MM.1S (cell line): ENCODE results near the gene SPESP1.

ENCODE experiments used
- DNase-seq: peaks from one replicate; pipeline ENCODE4 v3.0.0-alpha.2; 2015
- H2AFZ ChIP-seq: fragments of 300-600 bp; sonication (generic); 2 replicates; pipeline ENCODE4 v1.6.0; 2016; ENCODE audit warnings: antibody characterized with exemption, low read length
- H3F3A ChIP-seq: fragments of 300-600 bp; sonication (generic); 2 replicates; pipeline ENCODE4 v1.6.1; 2016; ENCODE audit warnings: mild to moderate bottlenecking, antibody characterized with exemption, low read length, moderate library complexity, mixed read lengths; ENCODE audit not compliant: insufficient read depth
- H3K27ac ChIP-seq: fragments of 300-600 bp; sonication (generic); 2 replicates; pipeline ENCODE4 v1.5.1; 2016; ENCODE audit warnings: mild to moderate bottlenecking, low read length
- H3K27me3 ChIP-seq: fragments of 300-600 bp; sonication (generic); replicated peaks from 2 replicates; pipeline ENCODE4 v1.6.0; 2016; ENCODE audit warnings: low read length; ENCODE audit not compliant: insufficient read depth
- H3K36me3 ChIP-seq: fragments of 300-600 bp; sonication (generic); replicated peaks from 2 replicates; pipeline ENCODE4 v1.6.1; 2016; ENCODE audit warnings: mild to moderate bottlenecking, low read length, mixed read lengths; ENCODE audit not compliant: insufficient read depth
- H3K4me1 ChIP-seq: fragments of 300-600 bp; sonication (generic); 2 replicates; pipeline ENCODE4 v1.6.1; 2016; ENCODE audit warnings: low read length, mixed read lengths
- H3K4me2 ChIP-seq: fragments of 300-600 bp; sonication (generic); 2 replicates; pipeline ENCODE4 v1.6.0; 2016; ENCODE audit warnings: low read depth, low read length
- H3K4me3 ChIP-seq: fragments of 300-600 bp; sonication (generic); 2 replicates; pipeline ENCODE4 v1.5.1; 2016; ENCODE audit warnings: low read length, mixed read lengths
- H3K79me2 ChIP-seq: fragments of 300-600 bp; sonication (generic); 2 replicates; pipeline ENCODE4 v1.6.1; 2016; ENCODE audit warnings: mixed run types, low read length, mixed read lengths
- H3K9ac ChIP-seq: fragments of 300-600 bp; sonication (generic); 2 replicates; pipeline ENCODE4 v1.6.1; 2016; ENCODE audit warnings: low read length, mixed read lengths
- H3K9me2 ChIP-seq: fragments of 300-600 bp; sonication (generic); replicated peaks from 2 replicates; pipeline ENCODE4 v1.6.1; 2016; ENCODE audit warnings: mild to moderate bottlenecking, low read length, mixed read lengths; ENCODE audit not compliant: insufficient read depth
- H3K9me3 ChIP-seq: fragments of 300-600 bp; sonication (generic); replicated peaks from 2 replicates; pipeline ENCODE4 v1.6.1; 2016; ENCODE audit warnings: mild to moderate bottlenecking, low read length, mixed read lengths; ENCODE audit not compliant: insufficient read depth
- H4K20me1 ChIP-seq: fragments of 300-600 bp; sonication (generic); 2 replicates; pipeline ENCODE4 v1.6.1; 2016; ENCODE audit warnings: mild to moderate bottlenecking, low read length, moderate library complexity, mixed read lengths; ENCODE audit not compliant: insufficient read depth
- EZH2 ChIP-seq: fragments of 300-600 bp; sonication (generic); optimal IDR thresholded peaks from 2 replicates; pipeline ENCODE3; 2017; ENCODE audit warnings: low read depth, mild to moderate bottlenecking, antibody characterized with exemption, low read length, mixed read lengths
- EZH2phosphoT487 ChIP-seq: fragments of 300-600 bp; sonication (generic); IDR thresholded peaks from 2 replicates; pipeline ENCODE4 v1.6.1; 2018; ENCODE audit warnings: antibody characterized with exemption, low read length
- TF ChIP-seq, protein P1 (sequence below): fragments of 300-600 bp; sonication (generic); IDR thresholded peaks from 2 replicates; pipeline ENCODE4 v1.5.1; 2016; ENCODE audit warnings: antibody characterized with exemption, low read length, mixed read lengths

The SPESP1 gene

DNA sequence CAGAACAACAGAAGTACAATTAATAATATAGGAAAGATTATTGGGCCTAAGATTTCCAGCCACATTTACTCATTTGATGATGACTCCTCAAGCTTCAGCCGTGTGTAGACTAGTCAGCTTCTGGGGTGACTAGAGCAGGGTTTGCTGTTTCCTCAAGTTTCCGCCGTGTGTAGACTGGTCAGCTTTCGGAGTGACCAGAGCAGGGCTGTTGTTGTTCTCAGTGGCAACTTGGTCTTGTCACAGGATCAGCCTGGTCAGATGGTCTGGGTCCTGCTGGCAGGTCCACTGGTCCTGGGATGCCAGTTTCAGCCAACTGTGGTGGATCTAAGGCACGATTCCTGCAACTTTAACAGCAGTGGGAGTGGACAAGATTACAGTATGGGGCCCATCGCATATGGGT, 62.4 kb downstream of the SPESP1 start:
- Histone ChIP-seq H3K27me3 (no peaks in the 10 kb centered on the region), H2AFZ (no peak overlapping the region), H4K20me1 (no peaks in the 10 kb centered on the region), H3K4me3 (no peak overlapping the region), H3K4me1 (no peaks in the 10 kb centered on the region), H3K4me2 (no peak overlapping the region), H3F3A (no peaks in the 10 kb centered on the region), H3K36me3 (no peaks in the 10 kb centered on the region), H3K9ac (no peak overlapping the region), H3K9me2 (no peaks in the 10 kb centered on the region), H3K9me3 (no peaks in the 10 kb centered on the region), H3K79me2 (no peaks in the 10 kb centered on the region), H3K27ac (no peak overlapping the region)
- DNase-seq, result no peak
- TF ChIP-seq, protein P1, sequence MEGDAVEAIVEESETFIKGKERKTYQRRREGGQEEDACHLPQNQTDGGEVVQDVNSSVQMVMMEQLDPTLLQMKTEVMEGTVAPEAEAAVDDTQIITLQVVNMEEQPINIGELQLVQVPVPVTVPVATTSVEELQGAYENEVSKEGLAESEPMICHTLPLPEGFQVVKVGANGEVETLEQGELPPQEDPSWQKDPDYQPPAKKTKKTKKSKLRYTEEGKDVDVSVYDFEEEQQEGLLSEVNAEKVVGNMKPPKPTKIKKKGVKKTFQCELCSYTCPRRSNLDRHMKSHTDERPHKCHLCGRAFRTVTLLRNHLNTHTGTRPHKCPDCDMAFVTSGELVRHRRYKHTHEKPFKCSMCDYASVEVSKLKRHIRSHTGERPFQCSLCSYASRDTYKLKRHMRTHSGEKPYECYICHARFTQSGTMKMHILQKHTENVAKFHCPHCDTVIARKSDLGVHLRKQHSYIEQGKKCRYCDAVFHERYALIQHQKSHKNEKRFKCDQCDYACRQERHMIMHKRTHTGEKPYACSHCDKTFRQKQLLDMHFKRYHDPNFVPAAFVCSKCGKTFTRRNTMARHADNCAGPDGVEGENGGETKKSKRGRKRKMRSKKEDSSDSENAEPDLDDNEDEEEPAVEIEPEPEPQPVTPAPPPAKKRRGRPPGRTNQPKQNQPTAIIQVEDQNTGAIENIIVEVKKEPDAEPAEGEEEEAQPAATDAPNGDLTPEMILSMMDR, result no peak
- TF ChIP-seq EZH2phosphoT487 (no peak), EZH2 (no peak)

DNA sequence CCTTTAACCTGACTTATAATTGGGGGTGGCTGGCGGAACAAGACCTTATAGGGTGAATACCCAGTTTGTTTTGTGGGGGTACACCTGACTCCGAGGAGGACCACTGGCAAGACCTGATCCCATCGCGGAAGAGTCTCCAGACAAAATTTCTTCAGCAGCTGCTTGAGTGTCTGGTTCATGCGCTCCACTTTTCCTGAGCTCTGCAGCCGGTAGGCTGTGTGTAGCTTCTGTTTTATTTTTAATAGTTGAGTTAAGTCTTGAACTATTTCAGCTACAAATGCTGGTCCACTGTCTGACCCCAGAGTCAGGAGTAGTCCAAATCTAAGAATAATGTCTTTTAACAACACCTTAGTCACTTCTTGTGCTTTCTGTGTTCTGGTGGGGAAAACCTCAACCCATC, 63.0 kb downstream of the SPESP1 start:
- Histone ChIP-seq H3K4me1 (no peaks in the 10 kb centered on the region), H3K4me2 (no peak overlapping the region), H3K9me3 (no peaks in the 10 kb centered on the region), H3K27ac (no peak overlapping the region), H3K4me3 (no peak overlapping the region), H2AFZ (no peak overlapping the region), H3K79me2 (no peaks in the 10 kb centered on the region), H3K36me3 (no peaks in the 10 kb centered on the region), H3K27me3 (no peaks in the 10 kb centered on the region), H3K9ac (no peak overlapping the region), H3F3A (no peaks in the 10 kb centered on the region), H3K9me2 (no peaks in the 10 kb centered on the region), H4K20me1 (no peaks in the 10 kb centered on the region)
- no peak for TF ChIP-seq EZH2
- TF ChIP-seq EZH2phosphoT487, result no peak
- TF ChIP-seq, protein P1, result no peak
- no peak for DNase-seq

DNA sequence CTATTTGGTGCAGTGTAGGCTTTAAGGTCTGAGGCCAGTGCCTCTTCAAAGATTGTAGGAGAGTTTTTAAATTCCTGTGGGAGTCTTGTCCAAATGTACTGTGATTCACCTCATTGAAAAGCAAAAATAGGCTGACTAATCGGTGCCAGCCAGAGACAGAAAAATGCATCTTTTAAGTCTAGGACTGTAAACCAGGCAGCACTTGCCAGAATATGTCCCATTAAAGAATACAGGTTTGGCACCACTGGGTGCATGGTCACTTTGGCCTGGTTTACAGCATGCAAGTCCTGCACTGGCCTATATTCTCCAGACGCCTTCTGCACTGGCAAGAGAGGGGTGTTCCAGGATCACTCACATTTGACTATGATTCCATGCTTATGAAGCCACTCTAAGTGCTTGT, 63.8 kb downstream of the SPESP1 start:
- Histone ChIP-seq H3K4me1 (no peaks in the 10 kb centered on the region), H3K9me3 (no peaks in the 10 kb centered on the region), H3K27ac (no peak overlapping the region), H3K9ac (no peak overlapping the region), H3F3A (no peaks in the 10 kb centered on the region), H3K9me2 (no peaks in the 10 kb centered on the region), H3K36me3 (no peaks in the 10 kb centered on the region), H4K20me1 (no peaks in the 10 kb centered on the region), H3K4me3 (no peak overlapping the region), H2AFZ (no peak overlapping the region), H3K4me2 (no peak overlapping the region), H3K27me3 (no peaks in the 10 kb centered on the region), H3K79me2 (no peaks in the 10 kb centered on the region)
- TF ChIP-seq EZH2phosphoT487 (no peak), EZH2 (no peak)
- TF ChIP-seq, protein P1, result no peak
- no peak for DNase-seq
